ENCODE data around the gene UPK3B.
A peak's percentile ranks its signal among the peaks of the same experiment; 100 is the strongest.
"Not testable (repeated sequence)": the region's sequence is repeated elsewhere in the genome, so short reads cannot be mapped to it uniquely, and the experiment has no call there.

UPK3B gene

DNA sequence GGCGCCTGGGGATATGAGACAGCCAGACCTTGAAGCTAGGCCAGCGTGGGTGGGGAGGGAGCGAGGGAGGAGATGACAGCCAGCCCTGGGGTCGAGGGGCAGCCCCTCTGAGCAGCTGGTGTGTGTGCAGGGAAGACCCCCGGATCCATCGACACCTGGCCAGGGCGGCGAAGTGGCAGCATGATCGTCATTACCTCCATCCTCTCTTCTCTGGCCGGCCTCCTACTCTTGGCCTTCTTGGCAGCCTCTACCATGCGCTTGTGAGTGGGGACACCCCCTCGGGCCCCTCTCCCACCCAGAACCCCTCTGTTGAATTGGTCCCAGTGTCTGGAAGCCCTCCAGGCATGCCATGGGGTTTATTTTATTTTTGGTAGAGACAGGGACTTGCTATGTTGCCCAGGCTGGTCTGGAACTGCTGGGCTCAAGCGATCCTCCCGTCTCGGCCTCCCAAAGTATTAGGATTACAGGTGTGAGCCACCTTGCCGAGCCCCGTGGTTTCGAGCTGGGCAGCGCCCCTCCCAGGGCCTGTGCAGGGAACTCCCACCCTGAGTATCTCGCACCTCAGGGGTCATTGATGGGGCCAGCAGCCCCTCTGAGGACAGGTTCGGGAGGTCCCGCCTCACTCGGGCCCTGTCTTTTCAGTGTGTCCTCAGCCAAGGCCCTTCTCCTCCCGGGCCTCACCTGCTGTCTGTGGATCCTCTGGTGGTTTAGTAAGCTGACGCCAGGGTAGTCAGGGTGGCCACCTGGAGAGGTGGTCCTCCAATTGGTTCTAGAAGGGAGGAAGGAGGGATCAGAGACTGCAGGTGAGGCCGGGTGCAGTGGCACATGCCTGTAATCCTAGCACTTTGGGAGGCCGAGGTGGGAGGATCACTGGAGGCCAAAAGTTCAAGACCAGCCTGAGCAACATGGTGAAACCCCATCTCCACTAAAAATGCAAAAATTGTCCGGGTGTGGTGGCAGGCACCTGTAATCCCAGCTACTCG is 3.8 kb downstream of the UPK3B start:
- no peak for DNase-seq (ENCODE audit: low spot score)

GRCh38 chr7:76514926-76515771 is 4.8 kb downstream of the UPK3B start:
- DNase-seq (ENCODE audit: low spot score), result no peak

DNA sequence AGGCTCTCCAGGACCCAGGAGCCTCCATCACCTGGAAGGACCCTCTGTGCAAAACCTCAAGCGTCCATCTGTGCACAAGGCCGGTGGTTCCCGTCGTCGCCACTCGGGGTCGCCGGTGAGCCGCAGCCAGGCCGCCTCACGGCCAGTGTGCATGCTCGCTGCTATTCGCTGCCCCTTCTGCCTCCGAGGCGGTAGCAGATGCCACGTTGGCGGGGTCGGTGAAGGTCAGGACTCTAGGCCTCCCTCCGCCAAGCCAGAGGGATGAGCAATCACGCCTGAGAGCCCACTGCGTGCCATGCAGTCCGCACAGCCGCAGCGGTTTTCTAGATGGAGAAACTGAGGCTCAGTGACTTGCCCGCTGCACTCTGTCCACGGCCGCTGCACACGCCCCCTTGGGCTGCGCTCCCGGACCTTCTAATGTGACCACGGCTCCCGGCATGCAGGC is 5.7 kb downstream of the UPK3B start:
- DNase-seq (ENCODE audit: low spot score), result peak; percentile 36

DNA sequence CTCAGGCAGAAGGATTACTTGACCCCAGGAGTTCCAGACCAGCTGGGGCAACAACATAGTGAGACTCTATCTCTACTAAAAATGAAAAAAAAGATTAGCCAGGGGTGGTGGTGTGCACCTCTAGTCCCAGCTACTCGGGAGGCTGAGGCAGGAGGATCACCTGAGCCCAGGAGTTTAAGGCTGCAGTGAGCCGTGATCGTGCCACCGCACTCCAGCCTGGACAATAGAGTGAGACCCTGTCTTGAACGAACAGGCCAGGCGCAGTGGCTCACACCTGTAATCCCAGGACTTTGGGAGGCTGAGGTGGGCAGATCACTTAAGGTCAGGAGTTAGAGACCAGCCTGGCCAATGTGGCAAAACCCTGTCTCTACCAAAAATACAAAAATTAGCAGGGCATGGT is 6.6 kb downstream of the UPK3B start:
- DNase-seq (ENCODE audit: low spot score), result not testable (repeated sequence)

- not testable (repeated sequence) for DNase-seq (ENCODE audit: low spot score)
Measured at GRCh38 chr7:76526183-76526582, 15.8 kb downstream of the UPK3B start.

DNA sequence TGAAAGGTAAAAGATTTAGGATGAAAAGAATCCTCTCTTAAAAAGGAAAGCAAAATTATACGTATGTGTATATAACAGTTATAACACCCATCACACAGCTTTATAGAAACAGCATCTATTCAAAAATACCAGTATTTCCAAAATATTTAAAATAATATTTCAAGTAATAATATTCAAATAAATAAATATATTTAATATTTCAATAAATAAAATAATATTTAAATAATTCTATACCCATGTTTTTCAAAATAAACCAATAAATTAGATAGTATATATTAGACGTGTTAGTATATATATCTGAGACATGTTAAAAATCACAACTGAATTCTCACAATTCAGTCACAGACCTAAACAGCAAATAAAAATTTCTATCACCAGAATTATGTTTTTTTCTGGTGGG is 21.3 kb downstream of the UPK3B start:
- not testable (repeated sequence) for DNase-seq (ENCODE audit: low spot score)

- DNase-seq (ENCODE audit: low spot score), result not testable (repeated sequence)
Measured at GRCh38 chr7:76543197-76543596, 32.8 kb downstream of the UPK3B start, which contains the start of gene SPDYE16. TSS of gene SPDYE16 (minus strand) at chr7:76543297. CDS start at chr7:76541459, 1,838 bp downstream.

- peak; percentile 94 for DNase-seq (ENCODE audit: low spot score)
Measured at GRCh38 chr7:76549025-76549854, 38.9 kb downstream of the UPK3B start.

DNA sequence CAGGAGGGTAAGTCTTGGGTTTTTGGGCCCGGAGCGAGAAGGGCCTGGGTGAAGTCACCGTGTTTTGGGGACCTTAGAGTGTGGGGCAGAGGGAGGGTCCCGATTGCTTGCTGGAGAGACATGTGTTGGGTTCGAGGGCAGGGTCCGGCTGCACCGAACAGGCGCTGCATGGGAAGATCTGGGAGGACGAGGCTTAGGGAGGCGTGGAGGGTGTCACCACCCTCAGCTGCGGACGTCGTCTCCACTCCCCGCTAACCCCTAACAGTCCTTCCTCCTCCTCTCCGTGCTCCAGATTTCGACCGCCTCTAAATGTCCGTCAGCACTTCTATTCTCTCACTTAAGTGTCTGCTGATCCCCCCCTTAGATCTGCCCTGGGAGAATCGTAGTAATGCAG is 39.5 kb downstream of the UPK3B start:
- not testable (repeated sequence) for DNase-seq (ENCODE audit: low spot score)

- not testable (repeated sequence) for DNase-seq (ENCODE audit: low spot score)
Measured at GRCh38 chr7:76551992-76552391, 41.6 kb downstream of the UPK3B start.

DNA sequence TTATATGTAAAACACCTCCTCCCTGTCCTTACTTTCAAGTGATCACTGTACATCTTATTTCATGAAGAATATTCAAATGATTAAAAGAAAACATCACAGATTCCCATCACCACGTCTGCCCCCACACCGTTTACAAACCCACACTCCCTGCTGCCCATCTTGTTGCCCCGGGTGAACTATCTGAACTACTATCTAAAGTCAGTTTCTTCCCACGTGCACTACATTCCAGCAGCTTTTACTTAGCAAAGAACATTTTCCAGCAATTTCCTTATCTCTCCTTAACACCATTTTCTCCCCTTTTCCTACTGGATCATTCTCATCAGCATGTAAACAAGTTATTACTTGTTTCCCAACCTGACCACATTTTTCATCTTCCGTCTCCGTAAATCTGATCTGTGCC is 49.3 kb downstream of the UPK3B start:
- not testable (repeated sequence) for DNase-seq (ENCODE audit: low spot score)

DNA sequence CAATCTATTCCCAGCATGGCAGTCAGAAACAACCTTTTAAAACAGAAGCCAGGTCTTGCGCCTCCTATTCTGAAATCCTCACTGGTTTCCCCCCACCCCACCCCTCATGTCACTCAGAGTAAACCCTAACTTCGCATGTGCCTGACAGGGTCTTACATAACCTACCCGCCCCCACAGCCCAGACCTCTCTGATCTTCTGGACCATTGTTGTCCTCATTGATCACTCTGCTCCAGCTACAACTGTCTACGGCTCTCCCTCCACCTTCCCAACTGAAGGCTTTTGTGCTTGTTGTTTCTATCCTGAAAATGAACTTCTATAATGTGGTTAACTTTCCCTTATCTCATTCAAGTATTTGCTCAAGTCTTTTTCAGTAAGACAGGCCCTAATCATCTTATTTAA is 49.8 kb downstream of the UPK3B start:
- not testable (repeated sequence) for DNase-seq (ENCODE audit: low spot score)

GRCh38 chr7:76561342-76561741 is 51.0 kb downstream of the UPK3B start:
- not testable (repeated sequence) for DNase-seq (ENCODE audit: low spot score)

DNA sequence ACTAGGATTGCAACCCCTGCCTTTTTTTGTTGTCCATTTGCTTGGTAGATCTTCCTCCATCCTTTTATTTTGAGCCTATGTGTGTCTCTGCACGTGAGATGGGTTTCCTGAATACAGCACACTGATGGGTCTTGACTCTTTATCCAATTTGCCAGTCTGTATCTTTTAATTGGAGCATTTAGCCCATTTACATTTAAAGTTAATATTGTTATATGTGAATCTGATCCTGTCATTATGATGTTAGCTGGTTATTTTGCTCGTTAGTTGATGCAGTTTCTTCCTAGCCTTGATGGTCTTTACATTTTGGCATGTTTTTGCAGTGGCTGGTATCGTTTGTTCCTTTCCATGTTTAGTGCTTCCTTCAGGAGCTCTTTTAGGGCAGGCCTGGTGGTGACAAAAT is 54.6 kb downstream of the UPK3B start:
- not testable (repeated sequence) for DNase-seq (ENCODE audit: low spot score)

All from activated CD4-positive, alpha-beta T cell treated with anti-CD3 and anti-CD28 coated beads, Interleukin-2, Interleukin-4, amounts not matched to agents 100 ng/mL and 50 ng/mL, durations not matched to agents 16 hours and 8 hours (primary cell).